Ishikawa (cell line): ENCODE data around the gene TOR1A.

Experiments used
- CEBPB ChIP-seq: IDR thresholded peaks from 2 replicates; pipeline ENCODE4 v1.6.1; 2012
- CREB1 ChIP-seq: IDR thresholded peaks from 2 replicates; pipeline ENCODE4 v1.6.1; 2012; ENCODE audit warnings: low read depth
- EGR1 ChIP-seq: IDR thresholded peaks from 2 replicates; pipeline ENCODE4 v1.6.1; 2012
- EP300 ChIP-seq: IDR thresholded peaks from 2 replicates; pipeline ENCODE4 v1.6.1; 2012; ENCODE audit warnings: borderline replicate concordance
- FOXM1 ChIP-seq: IDR thresholded peaks from 2 replicates; pipeline ENCODE4 v1.6.1; 2012; ENCODE audit warnings: low read depth, borderline replicate concordance
- NFIC ChIP-seq: IDR thresholded peaks from 2 replicates; pipeline ENCODE4 v1.6.1; 2012
- RAD21 ChIP-seq: IDR thresholded peaks from 2 replicates; pipeline ENCODE4 v1.6.1; 2012; ENCODE audit warnings: low read depth
- TAF1 ChIP-seq: IDR thresholded peaks from 2 replicates; pipeline ENCODE4 v1.6.1; 2012; ENCODE audit warnings: low read depth, mild to moderate bottlenecking
- TCF12 ChIP-seq: IDR thresholded peaks from 2 replicates; pipeline ENCODE4 v1.6.1; 2012; ENCODE audit warnings: low read depth
- TEAD4 ChIP-seq: IDR thresholded peaks from 2 replicates; pipeline ENCODE4 v1.6.1; 2012
- YY1 ChIP-seq: IDR thresholded peaks from 2 replicates; pipeline ENCODE4 v1.6.1; 2012; ENCODE audit warnings: low read depth
- ZBTB7A ChIP-seq: IDR thresholded peaks from 2 replicates; pipeline ENCODE4 v1.6.1; 2012; ENCODE audit warnings: low read depth
- TF ChIP-seq, protein P1 (sequence below): IDR thresholded peaks from 2 replicates; pipeline ENCODE4 v1.6.1; 2012
- TF ChIP-seq, protein P2 (sequence below): IDR thresholded peaks from 2 replicates; pipeline ENCODE4 v1.6.1; 2012; ENCODE audit warnings: low read depth, mild to moderate bottlenecking
- TF ChIP-seq, protein P3 (sequence below): IDR thresholded peaks from 2 replicates; pipeline ENCODE4 v1.6.1; 2012

TOR1A gene

DNA sequence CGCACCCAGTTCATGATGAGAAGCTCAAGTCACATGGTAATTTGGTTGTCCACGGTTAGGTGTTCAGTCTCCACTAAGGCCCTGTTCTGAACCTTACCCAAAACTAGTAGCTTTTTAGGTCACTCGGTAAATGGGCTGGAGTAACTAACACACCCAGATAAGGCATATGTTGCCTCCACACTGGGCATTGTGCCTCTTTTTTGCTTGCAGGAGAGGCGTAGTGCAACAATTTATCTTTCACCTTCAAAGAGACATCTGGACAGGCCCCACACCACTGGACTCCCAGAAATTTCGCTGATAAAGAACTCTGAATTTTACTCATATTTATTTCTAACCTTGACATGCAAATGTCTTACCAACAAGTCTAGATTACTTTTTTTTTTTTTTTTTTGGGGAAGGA is 54.3 kb downstream of the TOR1A start:
- TF ChIP-seq RAD21 (no peak), FOXM1 (no peak), TAF1 (no peak), CEBPB (no peak), NFIC (no peak), ZBTB7A (no peak), CREB1 (no peak), TCF12 (no peak), YY1 (no peak)
- TF ChIP-seq, protein P1, sequence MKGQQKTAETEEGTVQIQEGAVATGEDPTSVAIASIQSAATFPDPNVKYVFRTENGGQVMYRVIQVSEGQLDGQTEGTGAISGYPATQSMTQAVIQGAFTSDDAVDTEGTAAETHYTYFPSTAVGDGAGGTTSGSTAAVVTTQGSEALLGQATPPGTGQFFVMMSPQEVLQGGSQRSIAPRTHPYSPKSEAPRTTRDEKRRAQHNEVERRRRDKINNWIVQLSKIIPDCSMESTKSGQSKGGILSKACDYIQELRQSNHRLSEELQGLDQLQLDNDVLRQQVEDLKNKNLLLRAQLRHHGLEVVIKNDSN: no peak

DNA sequence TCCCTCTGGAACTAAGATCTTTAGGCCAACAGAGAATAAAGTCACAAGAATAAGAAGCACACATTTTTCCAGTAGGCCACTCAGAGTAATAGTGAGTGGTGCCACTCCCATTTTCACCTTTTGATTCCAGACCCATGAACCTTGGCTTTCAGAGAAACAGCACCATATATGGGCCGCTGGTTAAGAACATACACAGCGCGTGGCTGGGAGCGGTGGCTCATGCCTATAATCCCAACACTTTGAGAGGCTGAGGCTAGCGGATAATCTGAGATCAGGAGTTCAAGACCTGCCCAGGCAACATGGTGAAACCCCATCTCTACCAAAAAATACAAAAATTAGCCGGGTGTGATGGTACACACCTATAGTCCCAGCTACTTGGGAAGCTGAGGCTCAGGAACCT is 55.5 kb downstream of the TOR1A start:
- TF ChIP-seq NFIC (no peak), EGR1 (no peak), ZBTB7A (no peak), YY1 (no peak), RAD21 (no peak), TAF1 (no peak), CREB1 (no peak), FOXM1 (no peak), EP300 (no peak), TEAD4 (no peak), TCF12 (no peak), CEBPB (no peak)
- TF ChIP-seq, protein P1: no peak
- TF ChIP-seq, protein P2, sequence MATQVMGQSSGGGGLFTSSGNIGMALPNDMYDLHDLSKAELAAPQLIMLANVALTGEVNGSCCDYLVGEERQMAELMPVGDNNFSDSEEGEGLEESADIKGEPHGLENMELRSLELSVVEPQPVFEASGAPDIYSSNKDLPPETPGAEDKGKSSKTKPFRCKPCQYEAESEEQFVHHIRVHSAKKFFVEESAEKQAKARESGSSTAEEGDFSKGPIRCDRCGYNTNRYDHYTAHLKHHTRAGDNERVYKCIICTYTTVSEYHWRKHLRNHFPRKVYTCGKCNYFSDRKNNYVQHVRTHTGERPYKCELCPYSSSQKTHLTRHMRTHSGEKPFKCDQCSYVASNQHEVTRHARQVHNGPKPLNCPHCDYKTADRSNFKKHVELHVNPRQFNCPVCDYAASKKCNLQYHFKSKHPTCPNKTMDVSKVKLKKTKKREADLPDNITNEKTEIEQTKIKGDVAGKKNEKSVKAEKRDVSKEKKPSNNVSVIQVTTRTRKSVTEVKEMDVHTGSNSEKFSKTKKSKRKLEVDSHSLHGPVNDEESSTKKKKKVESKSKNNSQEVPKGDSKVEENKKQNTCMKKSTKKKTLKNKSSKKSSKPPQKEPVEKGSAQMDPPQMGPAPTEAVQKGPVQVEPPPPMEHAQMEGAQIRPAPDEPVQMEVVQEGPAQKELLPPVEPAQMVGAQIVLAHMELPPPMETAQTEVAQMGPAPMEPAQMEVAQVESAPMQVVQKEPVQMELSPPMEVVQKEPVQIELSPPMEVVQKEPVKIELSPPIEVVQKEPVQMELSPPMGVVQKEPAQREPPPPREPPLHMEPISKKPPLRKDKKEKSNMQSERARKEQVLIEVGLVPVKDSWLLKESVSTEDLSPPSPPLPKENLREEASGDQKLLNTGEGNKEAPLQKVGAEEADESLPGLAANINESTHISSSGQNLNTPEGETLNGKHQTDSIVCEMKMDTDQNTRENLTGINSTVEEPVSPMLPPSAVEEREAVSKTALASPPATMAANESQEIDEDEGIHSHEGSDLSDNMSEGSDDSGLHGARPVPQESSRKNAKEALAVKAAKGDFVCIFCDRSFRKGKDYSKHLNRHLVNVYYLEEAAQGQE: no peak
- TF ChIP-seq, protein P3, sequence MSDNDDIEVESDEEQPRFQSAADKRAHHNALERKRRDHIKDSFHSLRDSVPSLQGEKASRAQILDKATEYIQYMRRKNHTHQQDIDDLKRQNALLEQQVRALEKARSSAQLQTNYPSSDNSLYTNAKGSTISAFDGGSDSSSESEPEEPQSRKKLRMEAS: no peak

DNA sequence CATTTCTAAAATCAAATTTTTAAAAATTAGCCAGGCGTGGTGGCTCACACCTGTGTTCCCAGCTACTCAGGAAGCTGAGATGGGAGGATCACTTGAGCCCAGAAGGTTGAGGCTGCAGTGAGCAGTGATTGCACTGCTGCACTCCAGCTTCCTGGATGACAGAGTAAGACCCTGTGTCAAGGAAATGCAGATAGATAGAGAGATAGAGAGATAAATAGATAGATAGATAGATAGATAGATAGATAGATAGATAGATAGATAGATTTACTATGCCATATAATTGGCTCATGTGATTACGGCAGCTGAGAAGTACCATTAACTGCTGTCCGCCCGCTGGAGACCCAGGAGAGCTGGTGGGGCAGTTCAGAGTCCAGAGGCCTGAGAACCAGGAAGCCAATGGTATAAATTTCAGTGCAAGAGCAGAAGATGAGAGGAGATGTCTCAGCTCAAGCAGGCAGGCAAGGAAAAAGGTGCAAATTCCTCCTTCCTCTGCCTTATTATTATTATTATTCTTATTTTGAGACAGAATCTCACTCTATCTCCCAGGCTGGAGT is 58.1 kb downstream of the TOR1A start:
- no peak for TF ChIP-seq FOXM1
- TF ChIP-seq ZBTB7A: no peak
- TF ChIP-seq, protein P1: no peak
- TF ChIP-seq TAF1: no peak
- TF ChIP-seq, protein P3: no peak
- TF ChIP-seq, protein P2: no peak
- TF ChIP-seq CEBPB: no peak
- no peak for TF ChIP-seq RAD21
- TF ChIP-seq TCF12: no peak
- no peak for TF ChIP-seq NFIC
- no peak for TF ChIP-seq YY1
- TF ChIP-seq TEAD4: no peak
- no peak for TF ChIP-seq CREB1
- TF ChIP-seq EGR1: no peak
- TF ChIP-seq EP300: no peak

DNA sequence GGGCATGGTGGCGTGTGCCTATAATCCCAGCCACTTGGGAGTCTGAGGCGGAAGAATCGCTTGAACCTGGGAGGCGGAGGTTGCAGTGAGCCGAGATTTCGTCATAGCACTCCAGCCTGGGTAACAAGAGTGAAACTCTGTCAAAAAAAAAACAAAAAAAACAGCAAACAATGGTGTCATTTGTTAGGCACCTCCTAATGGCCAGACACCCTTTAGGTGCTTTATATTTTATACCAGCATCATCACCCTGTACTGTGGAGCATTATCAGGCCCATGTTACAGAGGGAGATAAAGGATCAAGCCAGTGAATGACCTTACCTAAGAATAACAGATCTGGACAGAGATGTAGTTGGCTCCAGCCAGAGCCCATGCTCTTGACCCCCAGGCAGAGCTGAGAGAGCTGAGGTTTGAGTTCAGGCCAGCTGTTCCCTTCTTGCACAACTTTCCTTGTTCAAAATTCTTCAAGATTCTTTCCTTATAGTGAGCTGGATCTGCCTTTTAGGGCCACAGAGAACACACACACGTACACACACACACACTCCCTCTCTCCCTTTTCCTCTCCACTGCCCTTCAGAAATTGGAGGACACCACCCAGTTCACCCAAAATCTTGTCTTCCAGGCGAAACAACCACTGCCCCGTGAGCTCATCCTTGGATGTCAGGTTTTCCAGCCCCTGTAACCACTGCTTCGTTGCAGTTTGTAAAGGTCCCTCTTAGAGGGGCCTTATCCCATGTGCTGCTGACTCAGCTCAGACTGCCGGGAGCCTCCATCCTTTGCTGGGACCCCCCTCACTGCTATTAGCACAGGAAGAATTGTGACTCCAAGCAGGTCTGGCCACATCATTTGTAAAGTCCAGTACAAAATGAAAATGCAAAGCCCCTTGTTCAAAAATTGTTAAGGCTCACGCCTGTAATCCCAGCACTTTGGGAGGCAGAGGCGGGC is 60.7 kb downstream of the TOR1A start:
- TF ChIP-seq EP300: no peak
- TF ChIP-seq NFIC: no peak
- TF ChIP-seq YY1: no peak
- no peak for TF ChIP-seq TCF12
